Epithelial cell of prostate (primary cell): ENCODE results near the gene RSRP1.
"Not testable (repeated sequence)": the region's sequence is repeated elsewhere in the genome, so short reads cannot be mapped to it uniquely, and the experiment has no call there.

Source experiments
- DNase-seq: peaks from one replicate; pipeline ENCODE4 v3.0.0-alpha.2; 2011; ENCODE audit warnings: low read depth, low spot score
- H3K27ac ChIP-seq: fragments of 450-650 bp; 2 replicates; pipeline ENCODE4 v1.5.1; 2017; ENCODE audit warnings: mild to moderate bottlenecking

RSRP1 gene

GRCh38 chr1:25247024-25247828, at the start of gene RSRP1:
RSRP1 (minus strand) TSS chr1:25247454; CDS start chr1:25246963, 491 bp downstream.
- peak within 1 kb of the TSS; percentile 97 for H3K27ac ChIP-seq
- DNase-seq, result peak; percentile 81

- H3K27ac ChIP-seq, DNase-seq: not testable (repeated sequence)
Observed at GRCh38 chr1:25296501-25296900, 49.2 kb upstream of the RSRP1 start.

- DNase-seq, H3K27ac ChIP-seq: not testable (repeated sequence)
Observed at GRCh38 chr1:25294889-25295826, 47.9 kb upstream of the RSRP1 start.

- DNase-seq, H3K27ac ChIP-seq: not testable (repeated sequence)
Observed at GRCh38 chr1:25293426-25293825, 46.2 kb upstream of the RSRP1 start.

GRCh38 chr1:25290043-25290442, 42.8 kb upstream of the RSRP1 start:
- not testable (repeated sequence) for H3K27ac ChIP-seq, DNase-seq

- H3K27ac ChIP-seq, DNase-seq: not testable (repeated sequence)
Observed at GRCh38 chr1:25288573-25289101, 41.4 kb upstream of the RSRP1 start.

- not testable (repeated sequence) for H3K27ac ChIP-seq, DNase-seq
Observed at GRCh38 chr1:25287164-25287563, 39.9 kb upstream of the RSRP1 start.

GRCh38 chr1:25285862-25286261, 38.6 kb upstream of the RSRP1 start:
- not testable (repeated sequence) for DNase-seq, H3K27ac ChIP-seq

- H3K27ac ChIP-seq, DNase-seq: not testable (repeated sequence)
Observed at GRCh38 chr1:25279693-25280111, 32.4 kb upstream of the RSRP1 start.

GRCh38 chr1:25278790-25279189, 31.5 kb upstream of the RSRP1 start:
- not testable (repeated sequence) for DNase-seq

GRCh38 chr1:25278358-25278757, 31.1 kb upstream of the RSRP1 start:
- H3K27ac ChIP-seq, DNase-seq: not testable (repeated sequence)

More at GRCh38 chr1:25278790-25279189, 31.5 kb upstream of the RSRP1 start:
- not testable (repeated sequence) for H3K27ac ChIP-seq

GRCh38 chr1:25277295-25277694, 30.0 kb upstream of the RSRP1 start:
- H3K27ac ChIP-seq, DNase-seq: not testable (repeated sequence)

GRCh38 chr1:25275648-25276047, 28.4 kb upstream of the RSRP1 start:
- DNase-seq, H3K27ac ChIP-seq: not testable (repeated sequence)

- DNase-seq, H3K27ac ChIP-seq: not testable (repeated sequence)
Observed at GRCh38 chr1:25272238-25272637, 25.0 kb upstream of the RSRP1 start, which contains the start of gene RHD. RHD (plus strand) TSS chr1:25272509; CDS start chr1:25272548, 39 bp downstream.

- not testable (repeated sequence) for DNase-seq
- peak overlapping the region; percentile 67 for H3K27ac ChIP-seq
Observed at GRCh38 chr1:25268143-25268760, 21.0 kb upstream of the RSRP1 start.

- peak overlapping the region; percentile 67 for H3K27ac ChIP-seq
Observed at GRCh38 chr1:25267288-25268142, 20.3 kb upstream of the RSRP1 start.

GRCh38 chr1:25266554-25267287, 19.5 kb upstream of the RSRP1 start:
- not testable (repeated sequence) for DNase-seq

More at GRCh38 chr1:25267288-25268142, 20.3 kb upstream of the RSRP1 start:
- DNase-seq, result not testable (repeated sequence)

GRCh38 chr1:25260336-25260735, 13.1 kb upstream of the RSRP1 start:
- peak overlapping the region; percentile 44 for H3K27ac ChIP-seq

More at GRCh38 chr1:25266554-25267287, 19.5 kb upstream of the RSRP1 start:
- H3K27ac ChIP-seq, result not testable (repeated sequence)

More at GRCh38 chr1:25260336-25260735, 13.1 kb upstream of the RSRP1 start:
- DNase-seq, result not testable (repeated sequence)
